Posterior cingulate gyrus (tissue), 11 donors: ENCODE results near the gene MBOAT7.
"Not testable (repeated sequence)": the region's sequence is repeated elsewhere in the genome, so short reads cannot be mapped to it uniquely, and the experiment has no call there.

ENCODE experiments used
- DNase-seq, 10 donors: peaks; one replicate each; pipeline versions ENCODE4 v3.0.0 to v3.0.0-alpha.2; 2020 to 2021; ENCODE audit warnings: mixed read lengths in 3 of 10
- intact Hi-C: fragments of 100-400 bp; cut with DNase I; formaldehyde crosslinking; loops from one replicate; pipeline ENCODE4 v1.15.1; 2023

The MBOAT7 gene

DNA sequence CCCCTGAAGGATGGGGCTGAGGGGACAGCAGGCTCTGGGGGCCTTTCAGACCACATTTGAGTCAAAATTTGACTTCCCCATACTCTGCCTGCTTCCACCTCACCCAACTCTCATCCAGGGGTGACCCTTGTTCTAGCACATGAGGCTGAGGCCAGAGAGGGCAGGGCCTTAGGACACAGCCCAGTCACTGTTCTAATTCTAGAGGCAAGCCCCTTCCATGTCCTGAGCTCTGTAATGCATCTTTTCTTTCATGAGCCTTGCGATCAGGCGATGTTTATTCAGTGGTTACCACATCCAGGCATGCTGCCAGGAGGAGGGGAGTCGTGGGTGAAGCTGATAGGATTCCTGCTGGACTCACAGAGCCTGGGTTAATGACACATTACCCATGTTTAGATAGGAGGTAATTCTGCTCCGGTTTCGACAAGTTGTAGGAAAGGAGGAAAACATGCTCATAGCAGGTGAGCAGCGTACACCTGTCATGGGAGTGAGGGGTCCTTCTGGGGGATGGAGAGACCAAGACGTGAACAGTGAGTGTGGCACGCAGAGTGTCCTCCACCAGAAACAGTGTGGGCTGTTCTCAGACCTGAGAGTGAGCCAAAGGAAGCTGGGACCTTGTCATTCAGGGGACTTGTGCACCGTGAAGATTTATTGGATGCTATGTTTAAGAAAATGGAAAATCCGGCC, 20.6 kb upstream of the MBOAT7 start:
- intact Hi-C loops: no loop called here
- peak in 9 of 10 donors; percentile 54 to 95 (median 81) for DNase-seq

- peak in 3 of 10 donors; percentile 72 to 87 (median 80) for DNase-seq
- intact Hi-C loops: no loop called here
These were observed 19.9 kb upstream of the MBOAT7 start for GRCh38 chr19:54209058-54209810.

DNA sequence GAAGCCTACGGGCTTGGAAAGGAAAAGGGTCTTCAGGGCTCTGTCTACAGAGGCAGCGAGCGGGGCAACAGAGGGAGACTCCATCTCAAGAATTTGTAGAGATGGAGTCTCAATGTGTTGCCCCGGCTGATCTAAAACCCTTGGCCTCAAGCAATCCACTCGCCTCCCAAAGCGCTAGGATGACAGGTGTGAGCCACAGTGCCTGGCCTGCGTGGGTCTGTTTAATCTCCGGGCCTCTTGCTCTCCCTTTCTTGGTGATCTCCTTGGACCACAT, 19.3 kb upstream of the MBOAT7 start:
- DNase-seq: no peak
- intact Hi-C loops: no loop called here

DNA sequence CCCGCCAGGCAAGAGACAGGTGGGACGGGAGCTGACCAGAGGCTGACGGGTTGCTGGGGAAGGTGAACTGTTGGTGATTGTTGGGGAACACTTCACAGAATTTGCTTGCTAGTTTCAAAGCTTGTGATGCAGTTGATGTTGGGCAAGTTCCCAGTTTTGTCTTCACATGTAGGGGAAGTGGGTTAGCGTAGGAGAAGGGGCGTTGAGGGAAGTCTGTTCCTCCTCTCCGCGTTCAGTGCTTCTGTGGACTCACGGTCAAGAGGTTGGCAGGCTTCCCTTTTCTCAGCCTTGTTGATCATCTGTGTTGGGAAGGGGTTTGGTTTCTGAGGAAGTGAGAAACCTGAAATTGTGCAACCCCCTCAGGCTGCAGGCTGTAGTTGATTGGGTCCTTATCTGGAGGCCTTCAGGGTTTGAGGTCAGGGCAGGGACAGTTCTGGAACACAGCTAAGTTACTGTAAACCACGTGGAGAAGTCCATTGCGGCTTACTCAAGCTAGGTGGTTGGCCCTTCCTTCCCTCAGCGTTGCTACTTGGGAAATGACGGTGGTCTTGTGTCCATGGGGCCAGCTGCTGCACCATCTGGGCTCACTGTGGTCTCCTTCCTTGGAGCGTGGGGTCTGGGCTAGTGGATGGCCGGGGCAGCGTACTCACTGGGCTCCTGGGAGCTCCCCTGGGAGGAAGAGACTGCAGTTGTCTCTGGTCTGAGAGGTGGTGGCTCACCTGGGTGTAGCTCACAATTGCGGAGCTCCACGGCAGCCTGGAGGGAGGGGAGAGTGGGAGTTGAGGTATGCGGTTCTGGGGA, 18.8 kb upstream of the MBOAT7 start:
- intact Hi-C loops: no loop called here
- peak in 5 of 10 donors; percentile 26 to 83 (median 63) for DNase-seq

GRCh38 chr19:54207676-54207982, 18.2 kb upstream of the MBOAT7 start:
- DNase-seq: peak in 1 of 10 donors; percentile 59
- intact Hi-C loops: no loop called here

DNA sequence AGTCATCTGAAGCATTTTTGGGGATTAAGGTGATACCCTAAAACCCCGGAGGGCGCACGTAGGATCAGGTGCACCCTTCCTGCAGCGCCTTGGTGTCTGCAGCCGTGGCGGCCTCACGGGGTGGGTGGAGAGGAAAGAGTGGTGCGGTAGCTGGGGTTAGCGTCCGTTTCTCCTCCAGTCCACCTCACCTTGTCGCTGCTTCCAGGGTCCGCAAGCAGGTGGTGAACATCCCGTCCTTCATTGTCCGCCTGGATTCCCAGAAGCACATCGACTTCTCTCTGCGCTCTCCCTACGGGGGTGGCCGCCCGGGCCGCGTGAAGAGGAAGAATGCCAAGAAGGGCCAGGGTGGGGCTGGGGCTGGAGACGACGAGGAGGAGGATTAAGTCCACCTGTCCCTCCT, 17.8 kb upstream of the MBOAT7 start:
- DNase-seq: peak in 3 of 10 donors; percentile 32 to 56 (median 52)
- intact Hi-C loops: not testable (repeated sequence)

GRCh38 chr19:54206831-54207177, 17.4 kb upstream of the MBOAT7 start:
- peak in 2 of 10 donors; percentile 5 to 12 for DNase-seq
- intact Hi-C loops: no loop called here

DNA sequence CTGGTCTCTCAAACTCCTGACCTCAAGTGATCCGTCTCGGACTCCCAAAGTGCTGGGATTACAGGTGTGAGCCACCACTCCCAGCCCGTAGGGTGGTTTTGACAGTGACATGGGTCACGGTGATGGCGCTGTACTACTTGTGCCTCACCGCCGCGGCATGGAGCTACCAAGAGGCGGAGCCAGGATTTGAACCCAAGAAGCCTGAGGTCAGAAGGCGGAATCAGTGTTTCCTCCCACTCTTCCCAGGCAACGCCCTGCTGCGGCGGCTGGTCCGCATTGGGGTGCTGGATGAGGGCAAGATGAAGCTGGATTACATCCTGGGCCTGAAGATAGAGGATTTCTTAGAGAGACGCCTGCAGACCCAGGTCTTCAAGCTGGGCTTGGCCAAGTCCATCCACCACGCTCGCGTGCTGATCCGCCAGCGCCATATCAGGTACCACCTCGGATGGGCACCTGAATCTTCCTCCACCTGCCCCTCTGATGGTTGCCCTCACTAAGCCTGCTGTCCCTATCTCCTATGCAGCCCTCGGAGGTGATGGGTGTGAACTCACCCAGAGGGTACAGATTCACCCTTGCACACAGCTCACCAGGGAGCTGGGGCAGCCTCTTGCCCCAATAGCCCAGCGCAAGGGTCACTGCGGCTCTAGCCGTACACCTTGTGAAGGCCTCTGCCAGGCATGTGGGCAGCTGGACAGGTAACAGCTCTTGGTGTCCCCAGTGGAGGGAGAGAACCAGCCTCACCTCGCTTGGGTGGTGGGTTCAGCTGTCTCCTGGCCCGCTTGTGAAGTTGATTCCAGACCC, 16.9 kb upstream of the MBOAT7 start:
- intact Hi-C loops: no loop called here
- peak in 3 of 10 donors; percentile 46 to 64 (median 53) for DNase-seq

- intact Hi-C loops: no loop called here
- peak in 2 of 10 donors; percentile 13 to 68 for DNase-seq
These were observed 15.5 kb upstream of the MBOAT7 start for GRCh38 chr19:54204767-54205468.

DNA sequence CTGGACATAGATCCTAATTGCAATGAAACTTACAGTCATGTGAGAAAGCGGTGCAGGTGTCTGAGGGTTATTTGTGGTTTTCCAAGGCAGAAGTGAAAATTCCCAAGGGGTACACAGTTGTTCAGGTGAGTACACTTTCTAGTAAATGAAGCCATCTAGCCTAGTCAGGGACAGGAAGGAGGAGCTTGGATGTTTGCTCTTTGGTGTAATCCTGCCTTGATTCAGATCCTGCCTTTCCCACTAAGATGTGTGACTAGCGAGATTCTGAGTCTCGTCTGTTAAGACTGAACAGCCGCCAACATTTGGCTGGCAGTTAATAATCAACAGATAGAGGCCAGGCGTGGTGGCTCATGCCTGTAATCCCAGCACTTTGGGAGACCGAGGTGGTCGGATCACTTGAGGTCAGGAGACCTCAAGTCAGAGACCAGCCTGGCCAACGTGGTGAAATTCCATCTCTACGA, 13.8 kb upstream of the MBOAT7 start:
- DNase-seq: peak in 3 of 10 donors; percentile 3 to 32 (median 17)
- intact Hi-C loops: no loop called here

- intact Hi-C loops: no loop called here
- peak in 3 of 10 donors; percentile 3 to 31 (median 27) for DNase-seq
These were observed 12.6 kb upstream of the MBOAT7 start for GRCh38 chr19:54201980-54202379.

- DNase-seq: peak in 2 of 10 donors; percentile 43 to 82
- intact Hi-C loops: no loop called here
These were observed 11.9 kb upstream of the MBOAT7 start for GRCh38 chr19:54201172-54201701.

GRCh38 chr19:54199401-54199800, 10.0 kb upstream of the MBOAT7 start:
- peak in 1 of 10 donors; percentile 45 for DNase-seq
- intact Hi-C loops: no loop called here

DNA sequence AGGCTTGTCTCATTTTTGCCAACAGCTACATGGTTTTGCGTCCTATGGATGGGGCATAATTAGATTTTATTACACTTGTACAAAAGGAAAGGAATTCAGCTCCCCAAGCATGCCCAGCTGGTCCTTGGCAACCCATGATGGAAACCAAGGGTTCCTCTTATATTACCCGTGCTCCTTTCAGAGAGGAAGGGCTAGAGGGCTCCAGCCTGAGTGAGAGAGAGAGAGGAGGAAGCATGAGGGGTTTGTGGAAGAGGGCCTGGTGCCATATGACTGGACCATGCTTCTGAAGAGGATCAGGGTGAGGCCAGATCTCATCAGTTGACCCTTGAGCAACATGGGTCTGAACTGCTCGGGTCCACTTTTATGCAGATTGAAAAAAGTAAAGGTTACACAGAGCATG, 7.7 kb upstream of the MBOAT7 start:
- peak in 2 of 10 donors; percentile 0 to 9 for DNase-seq
- intact Hi-C loops: no loop called here

DNA sequence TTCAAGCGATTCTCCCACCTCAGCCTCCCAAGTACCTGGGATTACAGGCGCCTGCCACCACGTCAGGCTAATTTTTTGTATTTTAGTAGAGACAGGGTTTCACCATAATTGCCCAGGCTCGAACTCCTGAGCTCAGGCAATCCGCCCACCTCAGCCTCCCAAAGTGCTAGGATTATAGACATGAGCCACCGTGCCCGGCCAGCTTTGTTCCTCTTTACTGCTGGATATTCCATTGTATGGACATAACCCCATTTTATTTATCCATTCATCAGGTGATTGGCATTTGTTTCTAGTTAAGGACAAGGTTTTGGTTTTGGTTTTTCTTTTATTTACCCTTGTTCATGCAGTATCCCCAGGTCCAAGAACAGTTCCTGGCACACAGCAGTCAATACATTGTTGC, 7.2 kb upstream of the MBOAT7 start:
- intact Hi-C loops: no loop called here
- peak in 2 of 10 donors; percentile 5 to 22 for DNase-seq

- peak in 1 of 10 donors; percentile 6 for DNase-seq
- intact Hi-C loops: not testable (repeated sequence)
These were observed 5.1 kb upstream of the MBOAT7 start for GRCh38 chr19:54194463-54194862.

DNA sequence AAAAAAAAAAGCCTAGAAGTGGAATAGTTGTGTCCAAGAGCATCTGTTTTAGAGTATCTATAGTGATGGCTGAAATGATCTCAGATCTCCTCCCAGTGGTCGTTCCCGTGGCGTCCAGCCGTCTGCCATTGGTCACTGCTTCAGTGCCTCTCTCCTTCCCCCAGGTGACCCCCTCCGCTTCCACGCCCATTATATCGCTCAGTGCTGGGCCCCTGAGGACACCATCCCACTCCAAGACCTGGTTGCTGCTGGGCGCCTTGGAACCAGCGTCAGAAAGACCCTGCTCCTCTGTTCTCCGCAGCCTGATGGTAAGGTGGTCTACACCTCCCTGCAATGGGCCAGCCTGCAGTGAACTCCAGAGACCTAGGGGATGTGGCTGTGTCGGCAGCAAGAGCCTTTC, 3.6 kb upstream of the MBOAT7 start:
- peak in 1 of 10 donors; percentile 53 for DNase-seq
- intact Hi-C loops: no loop called here

DNA sequence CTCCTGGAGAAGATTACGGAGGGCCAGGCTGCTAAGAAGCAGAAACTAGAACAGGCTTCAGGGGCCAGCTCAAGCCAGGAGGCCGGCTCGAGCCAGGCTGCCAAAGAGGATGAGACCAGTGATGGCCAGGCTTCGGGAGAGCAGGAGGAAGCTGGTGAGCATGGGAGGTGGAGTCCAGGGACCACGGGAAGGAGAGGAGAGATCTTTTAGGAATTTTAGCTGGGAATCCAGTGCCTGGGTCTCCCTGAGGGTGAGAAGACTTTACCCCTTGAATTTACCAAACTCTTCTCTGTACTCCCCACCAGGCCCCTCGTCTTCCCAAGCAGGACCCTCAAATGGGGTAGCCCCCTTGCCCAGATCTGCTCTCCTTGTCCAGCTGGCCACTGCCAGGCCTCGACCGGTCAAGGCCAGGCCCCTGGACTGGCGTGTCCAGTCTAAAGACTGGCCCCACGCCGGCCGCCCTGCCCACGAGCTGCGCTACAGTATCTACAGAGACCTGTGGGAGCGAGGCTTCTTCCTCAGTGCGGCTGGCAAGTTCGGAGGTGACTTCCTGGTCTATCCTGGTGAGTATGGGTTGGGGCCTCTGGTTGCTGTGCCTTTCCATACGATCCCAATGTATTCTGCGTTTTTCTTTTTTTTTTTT, 2.6 kb upstream of the MBOAT7 start:
- intact Hi-C loops: no loop called here
- DNase-seq: peak in 1 of 10 donors; percentile 59
